PFSK-1 (cell line): ENCODE results near the gene ARFGEF2.

Experiments used
- FOXP2 ChIP-seq: optimal IDR thresholded peaks from 2 replicates; pipeline ENCODE3; 2011; ENCODE audit warnings: borderline replicate concordance, control low read depth, inconsistent platforms; ENCODE audit not compliant: insufficient read depth; ENCODE audit errors: extremely low read length, extremely low read depth
- POLR2AphosphoS5 ChIP-seq: IDR thresholded peaks from 2 replicates; pipeline ENCODE4 v1.6.1; 2012; ENCODE audit warnings: low read depth, mild to moderate bottlenecking, control low read depth, low read length, moderate library complexity
- REST ChIP-seq, 2 experiments: IDR thresholded peaks; 2 replicates each; pipeline versions ENCODE4 v1.6.1 to v1.8.0; 2011 to 2012; ENCODE audit warnings: low read depth in 2 of 2, low read length in 2 of 2, control low read depth in 1 of 2, inconsistent platforms in 1 of 2, mild to moderate bottlenecking in 1 of 2, moderate library complexity in 1 of 2; ENCODE audit not compliant: insufficient read depth in 1 of 2
- SIN3A ChIP-seq: IDR thresholded peaks from 2 replicates; pipeline ENCODE4 v1.6.1; 2012; ENCODE audit warnings: mild to moderate bottlenecking, low read length, moderate library complexity, borderline replicate concordance; ENCODE audit not compliant: insufficient read depth
- TAF1 ChIP-seq: IDR thresholded peaks from 2 replicates; pipeline ENCODE4 v1.6.1; 2012; ENCODE audit warnings: low read length, control low read depth, borderline replicate concordance; ENCODE audit not compliant: insufficient read depth

Gene ARFGEF2

GRCh38 chr20:48878534-48879248, 42.8 kb upstream of the ARFGEF2 start:
- TF ChIP-seq FOXP2 (no peak), SIN3A (no peak)

- TF ChIP-seq TAF1 (no peak), POLR2AphosphoS5 (no peak), REST (IDR thresholded peaks at IDR 0.05; ENCODE audit: insufficient read depth in 1 of 2, low read depth in 2 of 2, low read length in 2 of 2) (no peak), FOXP2 (no peak), SIN3A (no peak)
Measured at GRCh38 chr20:48879612-48880245, 41.8 kb upstream of the ARFGEF2 start.

- no peak for TF ChIP-seq FOXP2
- TF ChIP-seq TAF1: no peak
- TF ChIP-seq SIN3A: no peak
- no peak for TF ChIP-seq REST (IDR thresholded peaks at IDR 0.05; ENCODE audit: insufficient read depth in 1 of 2, low read depth in 2 of 2, low read length in 2 of 2)
- TF ChIP-seq POLR2AphosphoS5: no peak
Measured at GRCh38 chr20:48880331-48880730, 41.2 kb upstream of the ARFGEF2 start.

GRCh38 chr20:48880981-48881657, 40.4 kb upstream of the ARFGEF2 start:
- TF ChIP-seq TAF1 (no peak), SIN3A (no peak), FOXP2 (no peak), POLR2AphosphoS5 (no peak), REST (IDR thresholded peaks at IDR 0.05; ENCODE audit: insufficient read depth in 1 of 2, low read depth in 2 of 2, low read length in 2 of 2) (no peak)

- TF ChIP-seq POLR2AphosphoS5 (no peak), FOXP2 (no peak), SIN3A (no peak), REST (IDR thresholded peaks at IDR 0.05; ENCODE audit: insufficient read depth in 1 of 2, low read depth in 2 of 2, low read length in 2 of 2) (no peak), TAF1 (no peak)
Measured at GRCh38 chr20:48885237-48885636, 36.3 kb upstream of the ARFGEF2 start.
